ENCODE data around the gene PPARG. TPM values are rescaled to one million over a fixed set of nuclear protein-coding genes. Genes with fewer than 3 reads are reported as not detected.
A peak's percentile ranks its signal among the peaks of the same experiment; 100 is the strongest.

Gene PPARG
- polyA plus RNA-seq, 2 of the 4 experiments (the other 2 are of a cell fraction) = 38.9 to 43.1 TPM

- Histone ChIP-seq H3K4me1 (peaks cover 22% of the 10 kb centered on the region), H3K4me2 (peak overlapping the region; percentile 84), H3K4me3 (no peak overlapping the region), H3K27ac (peak overlapping the region; percentile 97 to 100; a peak in 5 of 6 replicates), H3K9me3 (no peaks in the 10 kb centered on the region)
- CTCF ChIA-PET = interaction anchor here (0.6 to 3.9 kb wide), 8 partner anchors 14 to 193 kb away, joined by 3 to 27 read pairs (median 4); no protein-coding TSS in a partner anchor
- no peak for TF ChIP-seq CBX2 (IDR thresholded peaks at IDR 0.05; ENCODE audit: borderline replicate concordance, low read depth)
- TF ChIP-seq FOSB (CRISPR knock-in tag; IDR thresholded peaks at IDR 0.05) = no peak
- no peak for TF ChIP-seq RFX5 (IDR thresholded peaks at IDR 0.05)
- TF ChIP-seq CEBPB (IDR thresholded peaks at IDR 0.05) = no peak
- no peak for TF ChIP-seq GATA3 (IDR thresholded peaks at IDR 0.05; ENCODE audit: borderline replicate concordance)
- no peak for TF ChIP-seq EHF (CRISPR knock-in tag; IDR thresholded peaks at IDR 0.05)
- TF ChIP-seq FOXS1 (CRISPR knock-in tag; IDR thresholded peaks at IDR 0.05) = no peak
- TF ChIP-seq CBX8 (IDR thresholded peaks at IDR 0.05) = no peak
- TF ChIP-seq ZC3H11A (IDR thresholded peaks at IDR 0.05) = no peak
- TF ChIP-seq MYC (IDR thresholded peaks at IDR 0.05; ENCODE audit: borderline replicate concordance, low read length) = no peak
- no peak for TF ChIP-seq HOXB13 (CRISPR knock-in tag; IDR thresholded peaks at IDR 0.05; ENCODE audit: low read depth)
- no peak for TF ChIP-seq KDM1A (IDR thresholded peaks at IDR 0.05; ENCODE audit: low read depth)
- no peak for TF ChIP-seq HMGXB4 (CRISPR knock-in tag; IDR thresholded peaks at IDR 0.05; ENCODE audit: borderline replicate concordance)
- TF ChIP-seq ATOH8 (CRISPR knock-in tag; IDR thresholded peaks at IDR 0.05; ENCODE audit: low read depth) = no peak
- no peak for TF ChIP-seq REST (IDR thresholded peaks at IDR 0.05)
- no peak for TF ChIP-seq SMC3 (IDR thresholded peaks at IDR 0.05)
- no peak for TF ChIP-seq CTCF (IDR thresholded peaks at IDR 0.05)
- TF ChIP-seq ZFP36 (IDR thresholded peaks at IDR 0.05; ENCODE audit: borderline replicate concordance, partially characterized antibody) = no peak
- no peak for TF ChIP-seq ESRRA (IDR thresholded peaks at IDR 0.05; ENCODE audit: borderline replicate concordance, low read length)
- no peak for TF ChIP-seq RCOR1 (IDR thresholded peaks at IDR 0.05; ENCODE audit: low read depth, low read length)
- no peak for DNase-seq (ENCODE audit: low read depth in 1 of 2, low spot score in 1 of 2)
- no peak for ATAC-seq
- POLR2A ChIA-PET = interaction anchor here (0.7 to 1.7 kb wide), 2 partner anchors 91 to 198 kb away, joined by 3 to 4 read pairs; partner anchors contain the start of gene TSEN2
- no peak for FAIRE-seq
- 88% methylated on average over 12 of the region's 12 CpGs for WGBS (ENCODE audit: missing lambda C conversion rate)
These were observed 2.4 kb upstream of the PPARG start for GRCh38 chr3:12286504-12286903.
